ENCODE data around the gene EGR1. TPM values are rescaled to one million over a fixed set of nuclear protein-coding genes. Genes with fewer than 3 reads are reported as not detected.

The EGR1 gene
- polyA plus RNA-seq, 1 experiment = 4.7 TPM

DNA sequence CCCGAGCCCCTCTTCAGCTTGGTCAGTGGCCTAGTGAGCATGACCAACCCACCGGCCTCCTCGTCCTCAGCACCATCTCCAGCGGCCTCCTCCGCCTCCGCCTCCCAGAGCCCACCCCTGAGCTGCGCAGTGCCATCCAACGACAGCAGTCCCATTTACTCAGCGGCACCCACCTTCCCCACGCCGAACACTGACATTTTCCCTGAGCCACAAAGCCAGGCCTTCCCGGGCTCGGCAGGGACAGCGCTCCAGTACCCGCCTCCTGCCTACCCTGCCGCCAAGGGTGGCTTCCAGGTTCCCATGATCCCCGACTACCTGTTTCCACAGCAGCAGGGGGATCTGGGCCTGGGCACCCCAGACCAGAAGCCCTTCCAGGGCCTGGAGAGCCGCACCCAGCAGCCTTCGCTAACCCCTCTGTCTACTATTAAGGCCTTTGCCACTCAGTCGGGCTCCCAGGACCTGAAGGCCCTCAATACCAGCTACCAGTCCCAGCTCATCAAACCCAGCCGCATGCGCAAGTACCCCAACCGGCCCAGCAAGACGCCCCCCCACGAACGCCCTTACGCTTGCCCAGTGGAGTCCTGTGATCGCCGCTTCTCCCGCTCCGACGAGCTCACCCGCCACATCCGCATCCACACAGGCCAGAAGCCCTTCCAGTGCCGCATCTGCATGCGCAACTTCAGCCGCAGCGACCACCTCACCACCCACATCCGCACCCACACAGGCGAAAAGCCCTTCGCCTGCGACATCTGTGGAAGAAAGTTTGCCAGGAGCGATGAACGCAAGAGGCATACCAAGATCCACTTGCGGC is 1.8 kb downstream of the EGR1 start:
- Histone ChIP-seq H3K36me3 (ENCODE audit: control insufficient read depth, insufficient read depth, low read length) (peaks cover 8% of the 10 kb centered on the region), H3K27me3 (ENCODE audit: control insufficient read depth, insufficient read depth, low read length) (no peaks in the 10 kb centered on the region), H3K4me3 (ENCODE audit: low read depth, low read length) (peak overlapping the region; percentile 84)
- DNase-seq (ENCODE audit: low read depth) = no peak
- CTCF ChIA-PET = interaction anchor here (0.7 to 11.1 kb wide), 4 partner anchors 17 to 381 kb away, joined by 3 to 101 read pairs (median 63); no protein-coding TSS in a partner anchor
- POLR2A ChIA-PET = interaction anchor here (0.7 kb wide), 1 partner anchor 60 kb away, joined by 3 read pairs; no protein-coding TSS in a partner anchor
- TF ChIP-seq CTCF (IDR thresholded peaks at IDR 0.05; ENCODE audit: insufficient read depth, low read depth, low read length) = no peak

GRCh38 chr5:138467711-138468132 is 2.4 kb downstream of the EGR1 start:
- Histone ChIP-seq H3K4me3 (ENCODE audit: low read depth, low read length) (peak overlapping the region; percentile 84), H3K27me3 (ENCODE audit: control insufficient read depth, insufficient read depth, low read length) (no peaks in the 10 kb centered on the region), H3K36me3 (ENCODE audit: control insufficient read depth, insufficient read depth, low read length) (peaks cover 8% of the 10 kb centered on the region)
- CTCF ChIA-PET = interaction anchor here (0.7 to 11.1 kb wide), 3 partner anchors 18 to 380 kb away, joined by 3 to 101 read pairs (median 99); no protein-coding TSS in a partner anchor
- no peak for TF ChIP-seq CTCF (IDR thresholded peaks at IDR 0.05; ENCODE audit: insufficient read depth, low read depth, low read length)
- POLR2A ChIA-PET = no interaction called here
- no peak for DNase-seq (ENCODE audit: low read depth)

- Histone ChIP-seq H3K4me3 (ENCODE audit: low read depth, low read length) (peak overlapping the region; percentile 84), H3K27me3 (ENCODE audit: control insufficient read depth, insufficient read depth, low read length) (no peaks in the 10 kb centered on the region), H3K36me3 (ENCODE audit: control insufficient read depth, insufficient read depth, low read length) (peaks cover 8% of the 10 kb centered on the region)
- DNase-seq (ENCODE audit: low read depth) = no peak
- no peak for TF ChIP-seq CTCF (IDR thresholded peaks at IDR 0.05; ENCODE audit: insufficient read depth, low read depth, low read length)
- POLR2A ChIA-PET = interaction anchor here (1.0 kb wide), 1 partner anchor 75 kb away, joined by 3 read pairs; the partner anchor contains the start of gene ETF1
- CTCF ChIA-PET = no interaction called here
Measured at GRCh38 chr5:138468133-138468965, 3.1 kb downstream of the EGR1 start.

- DNase-seq (ENCODE audit: low read depth) = no peak
- POLR2A ChIA-PET = interaction anchor here (1.0 kb wide), 1 partner anchor 74 kb away, joined by 3 read pairs; the partner anchor contains the start of gene ETF1
- Histone ChIP-seq H3K27me3 (ENCODE audit: control insufficient read depth, insufficient read depth, low read length) (no peaks in the 10 kb centered on the region), H3K4me3 (ENCODE audit: low read depth, low read length) (no peak overlapping the region), H3K36me3 (ENCODE audit: control insufficient read depth, insufficient read depth, low read length) (peaks cover 8% of the 10 kb centered on the region)
- no peak for TF ChIP-seq CTCF (IDR thresholded peaks at IDR 0.05; ENCODE audit: insufficient read depth, low read depth, low read length)
- CTCF ChIA-PET = no interaction called here
Measured at GRCh38 chr5:138468966-138469539, 3.8 kb downstream of the EGR1 start.

Data from BJ (cell line).